DMS114 treated with DMSO at 0.1 percent for 48 hours (cell line): ENCODE measurements around the gene OR52A1.
A peak's percentile ranks its signal among the peaks of the same experiment; 100 is the strongest.

Experiments
- DNase-seq: peaks from one replicate; lab custom pipeline; 2025; ENCODE audit not compliant: unreplicated experiment; lab: John Stamatoyannopoulos, UW

The OR52A1 gene

DNA sequence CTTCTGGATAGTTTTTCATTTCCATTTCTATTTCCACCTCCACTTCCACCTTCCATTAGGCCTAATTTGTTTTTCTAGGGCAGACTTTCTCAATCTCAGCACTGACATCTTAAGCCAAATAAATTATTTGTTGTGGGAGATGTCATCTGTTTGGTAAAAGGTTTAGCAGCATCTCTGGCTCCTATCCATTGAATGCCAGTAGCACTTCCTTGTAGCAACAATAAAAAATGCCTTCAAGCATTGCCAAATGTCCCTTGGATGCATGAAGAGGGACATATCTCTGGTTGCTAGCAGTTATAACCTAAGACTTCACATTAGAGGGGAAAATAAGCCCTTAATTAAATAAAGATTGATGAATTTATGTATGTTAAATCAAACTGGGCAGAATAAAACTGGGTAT lies 18.3 kb downstream of the OR52A1 start:
- no peak for DNase-seq

DNA sequence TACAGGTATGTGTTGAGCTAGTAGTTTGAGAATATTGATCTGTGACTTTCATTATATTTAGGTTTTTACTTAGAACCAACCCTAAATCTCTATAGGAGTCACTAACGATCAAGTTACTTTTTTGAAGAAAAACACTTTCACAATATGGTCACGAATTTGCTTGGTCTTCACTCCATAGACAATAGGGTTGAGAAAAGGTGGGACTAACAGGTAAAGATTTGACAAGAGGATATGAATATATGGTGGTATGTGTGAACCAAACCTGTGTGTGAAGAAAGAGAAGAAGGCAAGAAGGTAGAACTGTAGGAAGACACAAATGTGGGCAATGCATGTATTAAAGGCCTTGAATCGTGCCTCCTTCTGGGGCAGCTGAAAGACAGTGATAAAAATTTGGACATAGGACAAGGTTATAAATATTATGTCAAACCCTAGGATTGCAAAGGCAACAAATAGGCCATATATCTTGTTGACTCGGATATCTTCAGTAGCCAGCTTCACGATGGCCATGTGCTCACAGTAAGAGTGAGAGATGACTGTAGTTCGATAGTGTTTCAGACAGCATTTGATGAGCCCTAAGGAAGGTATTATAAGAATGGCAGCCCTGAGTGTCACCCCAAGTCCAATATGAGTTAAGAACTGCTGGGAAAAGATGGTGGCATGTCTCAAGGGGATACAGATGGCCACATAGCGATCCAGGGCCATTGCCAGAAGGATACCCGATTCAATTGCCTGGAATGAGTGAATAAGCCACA lies 22.8 kb downstream of the OR52A1 start:
- DNase-seq = no peak

DNA sequence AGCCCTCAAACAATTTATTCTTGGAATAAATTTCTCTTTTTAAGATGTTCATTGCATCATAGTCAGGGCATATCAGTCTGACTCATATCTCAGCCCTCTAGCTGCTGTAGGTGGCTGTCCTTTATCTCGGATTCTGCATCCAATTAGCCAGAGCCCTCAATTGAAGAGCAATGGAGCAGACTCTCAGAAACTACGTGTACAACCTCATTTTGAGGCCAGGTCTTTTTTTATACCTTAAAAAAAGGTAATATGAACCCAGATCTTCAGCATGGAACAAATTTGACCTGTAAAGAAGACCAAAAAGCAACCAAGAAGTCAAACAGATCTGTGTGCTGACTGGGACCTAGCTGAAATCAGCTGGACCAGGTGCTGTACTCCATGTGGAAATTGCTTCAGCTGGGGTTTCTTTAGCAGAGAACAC lies 25.1 kb downstream of the OR52A1 start:
- no peak for DNase-seq

DNA sequence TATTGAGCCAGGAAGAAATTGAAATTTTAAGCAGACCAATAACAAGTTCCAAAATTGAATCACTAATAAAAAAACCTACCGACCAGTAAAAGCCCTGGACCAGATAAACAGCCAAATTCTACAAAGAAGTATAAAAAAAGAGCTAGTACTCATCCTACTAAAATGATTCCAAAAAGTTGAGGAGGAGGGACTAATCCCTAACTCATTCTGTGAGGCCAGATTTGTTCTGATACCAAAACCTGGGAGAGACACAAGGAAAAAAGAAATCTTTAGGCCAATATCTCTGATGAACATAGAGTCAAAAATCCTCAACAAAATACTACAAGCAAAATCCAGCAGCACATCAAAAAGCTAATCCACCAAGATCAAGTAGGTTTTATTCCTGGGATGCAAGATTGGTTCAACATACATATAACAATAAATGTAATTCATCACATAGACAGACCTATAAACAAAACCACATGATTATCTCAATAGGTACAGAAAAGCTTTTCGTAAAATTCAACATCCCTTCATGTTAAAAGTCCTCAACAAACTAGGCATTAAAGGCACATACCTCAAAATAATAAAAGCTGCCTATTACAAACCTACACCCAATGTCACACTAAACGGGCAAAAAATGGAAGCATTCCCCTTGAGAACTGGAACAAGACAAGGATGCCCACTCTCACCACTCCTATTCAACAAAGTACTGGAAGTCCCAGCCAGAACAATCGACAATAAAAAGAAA lies 29.5 kb downstream of the OR52A1 start:
- no peak for DNase-seq

DNA sequence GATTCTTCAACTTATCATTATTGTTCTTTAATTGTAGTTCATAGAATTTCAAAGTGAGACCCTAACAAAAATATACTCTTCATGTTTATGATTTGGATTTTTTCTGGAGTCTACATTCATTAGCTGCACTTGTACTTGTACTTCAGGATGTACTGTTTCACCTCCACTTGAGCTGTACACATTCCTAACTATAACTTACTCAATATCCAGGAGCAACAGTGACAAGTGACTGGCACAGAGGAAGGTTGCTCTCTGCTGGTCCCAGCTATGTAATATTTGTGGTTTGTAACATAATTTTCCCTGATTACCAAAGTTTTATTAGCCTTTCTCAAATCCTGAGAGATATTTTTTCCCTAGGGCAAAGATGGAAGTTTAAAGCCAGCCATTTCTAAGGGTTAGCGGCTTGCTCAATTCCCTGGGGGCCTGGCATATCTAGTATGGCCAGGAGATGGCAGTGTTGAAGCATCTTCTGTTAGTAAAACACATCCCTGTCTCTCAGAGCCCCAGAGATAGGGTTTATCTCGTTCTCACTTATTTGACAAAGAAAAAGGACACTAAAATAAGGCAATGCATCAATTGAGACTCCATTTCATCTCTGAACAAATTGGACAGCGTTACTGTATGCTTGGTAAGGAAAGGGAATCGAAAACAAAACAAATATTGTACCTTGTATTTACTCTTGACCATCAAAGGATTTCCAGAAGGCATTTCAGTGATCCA lies 30.6 kb downstream of the OR52A1 start:
- peak; percentile 25 for DNase-seq

DNA sequence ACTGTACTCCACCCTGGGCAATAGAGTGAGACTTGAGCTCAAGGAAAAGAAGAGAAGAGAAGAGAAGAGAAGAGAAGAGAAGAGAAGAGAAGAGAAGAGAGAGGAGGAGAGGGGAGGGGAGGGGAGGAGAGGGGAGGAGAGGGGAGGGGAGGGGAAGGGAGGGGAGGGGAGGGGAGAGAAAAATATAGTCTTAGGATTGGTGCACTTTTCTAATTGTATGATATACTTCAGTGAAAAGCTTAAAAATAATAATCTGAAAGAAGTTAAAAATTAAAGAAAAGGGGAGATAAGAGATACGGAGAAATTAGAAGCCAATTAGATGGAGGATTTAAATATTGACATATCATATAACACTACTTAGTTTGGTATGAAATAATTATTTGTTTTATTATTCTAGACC lies 35.7 kb downstream of the OR52A1 start:
- DNase-seq = no peak

DNA sequence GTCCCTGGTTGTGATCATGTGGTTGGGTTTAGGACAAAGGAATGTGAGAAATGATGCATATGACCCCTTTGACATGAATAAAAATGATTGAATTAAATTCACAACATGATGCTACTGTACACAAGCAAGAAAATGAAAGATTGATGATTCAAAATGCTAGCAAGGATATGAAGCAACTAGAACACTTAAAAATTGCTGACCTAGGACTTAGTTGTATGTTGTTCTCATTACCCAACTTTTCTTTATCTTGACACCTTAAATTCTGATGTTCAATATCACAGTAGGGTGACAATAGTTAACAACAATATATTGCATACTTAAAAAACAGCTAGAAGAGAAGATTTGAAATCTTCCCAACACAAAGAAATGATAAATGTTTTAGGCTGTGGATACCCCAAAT lies 37.0 kb downstream of the OR52A1 start:
- DNase-seq = no peak

DNA sequence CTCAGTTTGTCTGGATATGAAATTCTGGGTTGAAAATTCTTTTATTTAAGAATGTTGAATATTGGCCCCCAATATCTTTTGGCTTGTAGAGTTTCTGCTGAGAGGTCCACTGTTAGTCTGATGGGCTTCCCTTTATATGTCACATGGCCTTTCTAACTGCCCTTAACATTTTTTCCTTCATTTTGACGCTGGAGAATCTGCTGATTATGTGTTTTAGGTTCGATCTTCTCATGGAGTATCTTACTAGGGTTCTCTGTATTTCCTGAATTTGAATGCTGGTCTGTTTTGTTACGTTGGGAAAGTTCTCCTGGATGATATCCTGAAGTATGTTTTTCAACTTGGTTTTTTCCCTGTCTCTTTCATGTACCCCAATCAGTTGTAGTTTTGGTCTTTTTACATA lies 39.2 kb downstream of the OR52A1 start:
- no peak for DNase-seq

DNA sequence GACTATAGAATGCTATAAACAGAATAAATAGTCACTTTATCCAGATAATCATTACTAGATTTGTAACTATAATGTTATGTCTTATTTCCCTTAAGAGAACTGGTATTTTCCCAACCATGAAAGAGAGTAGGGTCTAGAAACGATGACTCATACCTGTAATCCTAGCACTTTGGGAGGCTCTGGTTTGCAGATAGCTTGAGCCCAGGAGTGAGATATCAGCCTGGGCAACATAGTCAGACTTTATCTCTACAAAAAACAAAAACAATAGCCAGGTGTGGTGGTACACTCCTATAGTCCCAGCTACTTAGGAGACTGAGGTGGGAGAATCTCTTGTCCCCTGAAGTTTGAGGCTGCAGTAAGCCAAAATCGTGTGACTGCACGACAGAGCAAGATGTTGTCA lies 47.3 kb downstream of the OR52A1 start:
- no peak for DNase-seq

DNA sequence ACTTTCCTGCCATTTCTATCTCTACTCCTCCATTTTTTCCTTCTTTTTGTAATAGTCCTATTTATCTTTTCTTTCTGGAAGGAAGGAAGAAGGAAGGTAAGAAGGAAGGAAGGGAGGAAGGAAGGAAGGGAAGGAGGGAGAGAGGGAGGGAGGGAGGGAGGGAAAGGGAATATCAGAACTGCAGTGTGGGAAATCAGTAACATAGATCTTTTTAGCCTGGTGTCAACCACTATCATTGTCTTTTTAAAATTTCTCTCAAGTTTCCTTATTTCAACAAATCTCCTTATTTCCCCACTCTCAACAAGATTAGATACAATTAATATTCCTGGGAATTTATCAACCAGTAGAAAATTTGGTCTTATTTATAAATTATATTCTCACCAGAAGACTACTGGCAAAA lies 51.5 kb downstream of the OR52A1 start:
- no peak for DNase-seq

DNA sequence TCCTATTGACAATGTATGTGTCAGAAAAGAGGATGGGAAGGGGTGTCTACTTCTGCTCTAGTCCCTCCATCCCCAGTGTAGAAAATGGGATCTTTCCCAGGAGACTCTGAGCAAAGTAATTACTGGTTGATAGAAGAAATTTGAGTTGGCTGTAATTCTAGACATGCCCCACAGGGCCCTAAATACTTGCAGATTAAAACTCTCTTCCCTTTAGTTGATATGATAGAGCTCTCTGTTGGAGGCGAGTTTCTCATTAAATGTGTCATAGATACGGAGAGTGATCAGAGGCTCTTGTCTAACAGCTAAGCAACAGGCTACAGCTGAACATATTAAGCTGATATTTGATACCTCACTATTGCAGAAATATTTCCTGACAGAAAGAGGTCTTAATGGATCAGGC lies 52.3 kb downstream of the OR52A1 start:
- DNase-seq = no peak

DNA sequence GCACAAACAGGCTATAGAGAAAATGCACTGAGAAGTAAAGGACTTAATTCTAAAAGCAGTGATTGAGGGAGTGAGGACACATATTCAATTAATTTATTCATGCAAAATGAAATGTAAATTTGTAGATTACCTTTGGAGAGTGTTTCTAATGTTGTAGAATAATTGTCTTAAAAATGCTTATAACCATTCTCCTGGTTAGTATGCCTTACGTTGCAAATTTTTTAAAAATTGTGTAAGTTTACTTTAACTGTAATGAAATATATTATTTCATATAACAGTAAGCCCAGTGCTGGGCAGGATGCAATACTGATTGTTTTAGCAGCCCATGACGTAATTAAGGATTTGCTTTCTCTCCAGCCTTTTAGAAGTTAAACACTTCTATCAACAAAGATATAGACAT lies 58.5 kb downstream of the OR52A1 start:
- no peak for DNase-seq
